H1 (cell line): ENCODE data around the gene PHRF1. TPM values are rescaled to one million over a fixed set of nuclear protein-coding genes. Genes with fewer than 3 reads are reported as not detected.

Source experiments
- CTCF ChIA-PET: fragments of 300-600 bp; sonication (Branson Sonifier 250); formaldehyde crosslinking; loops from one replicate; lab custom pipeline; 2021; ENCODE audit not compliant: partially characterized antibody; lab: Charles Lee
- POLR2A ChIA-PET: fragments of 300-600 bp; sonication (Branson Sonifier 250); formaldehyde crosslinking; loops from one replicate; lab custom pipeline; 2021; ENCODE audit warnings: inconsistent platforms; ENCODE audit not compliant: partially characterized antibody; lab: Charles Lee
- DNase-seq, 2 experiments: peaks; one replicate each; pipeline versions ENCODE4 v3.0.0 to v3.0.0-alpha.2; 2010 to 2022; ENCODE audit warnings: low spot score in 2 of 2, low read depth in 1 of 2, mixed read lengths in 1 of 2
- FAIRE-seq: peaks from 2 replicates; lab custom pipeline; 2011; peaks lifted over from hg19 to GRCh38; lab: Jason Lieb, UNC
- H2AFZ ChIP-seq: 2 replicates; pipeline ENCODE4 v1.8.1; 2012; ENCODE audit warnings: low read length, inconsistent platforms
- H2AK5ac ChIP-seq: 2 replicates; pipeline ENCODE4 v1.6.1; 2013; ENCODE audit warnings: low read depth, low read length
- H2BK120ac ChIP-seq: replicated peaks from 2 replicates; pipeline ENCODE3; 2013; ENCODE audit warnings: low read depth, low read length, inconsistent platforms
- H2BK12ac ChIP-seq: 2 replicates; pipeline ENCODE4 v1.6.1; 2013; ENCODE audit warnings: low read depth, low read length
- H2BK15ac ChIP-seq: 2 replicates; pipeline ENCODE4 v1.6.1; 2013; ENCODE audit warnings: low read length
- H2BK20ac ChIP-seq: 2 replicates; pipeline ENCODE4 v1.6.1; 2013; ENCODE audit warnings: low read length
- H2BK5ac ChIP-seq: 2 replicates; pipeline ENCODE4 v1.6.1; 2013; ENCODE audit warnings: low read depth, low read length
- H3K14ac ChIP-seq: 2 replicates; pipeline ENCODE4 v1.6.1; 2013; ENCODE audit warnings: inconsistent platforms; ENCODE audit not compliant: insufficient read length
- H3K18ac ChIP-seq: 2 replicates; pipeline ENCODE4 v1.6.1; 2013; ENCODE audit warnings: low read length; ENCODE audit errors: extremely low read depth
- H3K23ac ChIP-seq: 2 replicates; pipeline ENCODE4 v1.6.1; 2013; ENCODE audit warnings: inconsistent platforms; ENCODE audit not compliant: insufficient read length
- H3K23me2 ChIP-seq: 2 replicates; pipeline ENCODE4 v1.6.1; 2013; ENCODE audit warnings: low read depth, low read length
- H3K27ac ChIP-seq: 2 replicates; pipeline ENCODE4 v1.6.1; 2011; ENCODE audit warnings: low read depth, low read length, inconsistent platforms
- H3K27me3 ChIP-seq, 4 experiments: replicated peaks in 1 of 4; 1 replicate in 1 of 4; 2 replicates in 3 of 4; pipeline versions ENCODE4 v1.6.1 to v1.8.1; 2011 to 2013; ENCODE audit warnings: low read length in 3 of 4, mild to moderate bottlenecking in 3 of 4, inconsistent platforms in 2 of 4, mixed read lengths in 2 of 4, moderate library complexity in 1 of 4; ENCODE audit not compliant: control insufficient read depth in 3 of 4, insufficient read depth in 3 of 4; ENCODE audit errors: extremely low read depth in 1 of 4
- H3K36me3 ChIP-seq, 4 experiments: 2 replicates each; pipeline versions ENCODE4 v1.6.1 to v1.8.1; 2011 to 2013; ENCODE audit warnings: mild to moderate bottlenecking in 4 of 4, low read length in 3 of 4, moderate library complexity in 2 of 4, control low read depth in 1 of 4, inconsistent platforms in 1 of 4; ENCODE audit not compliant: insufficient read depth in 4 of 4, control insufficient read depth in 2 of 4
- H3K4ac ChIP-seq: replicated peaks from 2 replicates; pipeline ENCODE3; 2013; ENCODE audit warnings: low read length, low read depth, mixed read lengths, inconsistent platforms; ENCODE audit not compliant: insufficient read length
- H3K4me1 ChIP-seq, 4 experiments: replicated peaks in 1 of 4; 1 replicate in 1 of 4; 2 replicates in 3 of 4; pipeline versions ENCODE4 v1.6.1 to v1.8.1; 2011 to 2013; ENCODE audit warnings: low read length in 3 of 4, inconsistent platforms in 2 of 4, mixed read lengths in 1 of 4; ENCODE audit not compliant: insufficient read depth in 4 of 4, control insufficient read depth in 3 of 4
- H3K4me2 ChIP-seq, 2 experiments: 2 replicates each; pipeline versions ENCODE4 v1.6.1 to v1.8.1; 2011 to 2013; ENCODE audit warnings: low read depth in 2 of 2, low read length in 2 of 2, control low read depth in 1 of 2, inconsistent platforms in 1 of 2, mild to moderate bottlenecking in 1 of 2; ENCODE audit not compliant: insufficient read depth in 1 of 2
- H3K4me3 ChIP-seq, 4 experiments: fragments of 200-600, 300-600 bp in 1 of 4; sonication (generic), shearing (Covaris generic), sonication (Bioruptor Twin) in 1 of 4; 2 replicates each; pipeline versions ENCODE4 v1.5.1 to v1.8.1; 2011 to 2016; ENCODE audit warnings: low read length in 4 of 4, low read depth in 3 of 4, control low read depth in 2 of 4, inconsistent platforms in 2 of 4, mild to moderate bottlenecking in 2 of 4, mixed read lengths in 1 of 4, moderate library complexity in 1 of 4; ENCODE audit not compliant: insufficient read depth in 2 of 4; ENCODE audit errors: extremely low read depth in 1 of 4
- H3K56ac ChIP-seq: replicated peaks from 2 replicates; pipeline ENCODE3; 2013; ENCODE audit warnings: low read depth, mild to moderate bottlenecking, mixed read lengths, low read length, inconsistent platforms; ENCODE audit not compliant: insufficient read length
- H3K79me1 ChIP-seq: 2 replicates; pipeline ENCODE4 v1.6.1; 2013; ENCODE audit warnings: low read depth, low read length, control low read depth
- H3K79me2 ChIP-seq, 2 experiments: 2 replicates each; pipeline versions ENCODE4 v1.6.1 to v1.8.1; 2012 to 2013; ENCODE audit warnings: low read length in 2 of 2, mild to moderate bottlenecking in 2 of 2, inconsistent platforms in 1 of 2; ENCODE audit not compliant: insufficient read depth in 2 of 2, control insufficient read depth in 1 of 2
- H3K9ac ChIP-seq, 4 experiments: replicated peaks in 1 of 4; 1 replicate in 1 of 4; 2 replicates in 3 of 4; pipeline versions ENCODE4 v1.6.1 to v1.8.1; 2011 to 2013; ENCODE audit warnings: low read depth in 3 of 4, low read length in 3 of 4, control low read depth in 2 of 4, mild to moderate bottlenecking in 2 of 4, moderate library complexity in 2 of 4, inconsistent platforms in 1 of 4; ENCODE audit errors: extremely low read depth in 1 of 4
- H3K9me3 ChIP-seq, 2 experiments: 2 replicates each; pipeline versions ENCODE4 v1.6.1 to v1.8.1; 2012 to 2013; ENCODE audit warnings: mild to moderate bottlenecking in 2 of 2, moderate library complexity in 2 of 2, control low read depth in 1 of 2, inconsistent platforms in 1 of 2, low read depth in 1 of 2, low read length in 1 of 2, mixed read lengths in 1 of 2; ENCODE audit not compliant: insufficient read depth in 2 of 2
- H4K20me1 ChIP-seq, 2 experiments: replicated peaks in 1 of 2; 2 replicates each; pipeline versions ENCODE3 to v1.8.1; 2011 to 2013; ENCODE audit warnings: inconsistent platforms in 2 of 2, low read length in 2 of 2, mild to moderate bottlenecking in 1 of 2; ENCODE audit not compliant: insufficient read depth in 2 of 2, control insufficient read depth in 1 of 2
- H4K5ac ChIP-seq: 2 replicates; pipeline ENCODE4 v1.6.1; 2013; ENCODE audit warnings: low read length, low read depth, mixed read lengths, inconsistent platforms; ENCODE audit not compliant: insufficient read length
- H4K8ac ChIP-seq: 2 replicates; pipeline ENCODE4 v1.8.0; 2013; ENCODE audit warnings: mild to moderate bottlenecking, moderate library complexity, low read length, inconsistent platforms; ENCODE audit not compliant: insufficient read depth; ENCODE audit errors: extremely low read depth
- H4K91ac ChIP-seq: replicated peaks from 2 replicates; pipeline ENCODE3; 2013; ENCODE audit warnings: low read length, mixed read lengths, inconsistent platforms; ENCODE audit not compliant: insufficient read length
- BACH1 ChIP-seq: IDR thresholded peaks from 2 replicates; pipeline ENCODE4 v1.6.1; 2012; ENCODE audit warnings: low read length, improper control_type of control experiment
- HDAC2 ChIP-seq, 2 experiments: fragments of 300-600 bp in 1 of 2; sonication (generic) in 1 of 2; IDR thresholded peaks; 2 replicates each; pipeline ENCODE4 v1.6.1; 2011 to 2012; ENCODE audit warnings: low read depth in 2 of 2, low read length in 2 of 2, mild to moderate bottlenecking in 2 of 2, moderate library complexity in 2 of 2, borderline replicate concordance in 1 of 2, inconsistent platforms in 1 of 2
- WGBS, 2 experiments: shearing (Covaris generic) in 1 of 2; methylation state at CpG; one replicate each; pipeline versions ENCODE4 v1.1.6 to v1.1.7; 2013 to 2015; ENCODE audit warnings: low lambda C conversion rate in 2 of 2, mixed read lengths in 2 of 2, inconsistent platforms in 1 of 2, low coverage in 1 of 2, missing lambda C conversion rate in 1 of 2; ENCODE audit not compliant: insufficient replicate concordance in 2 of 2, insufficient coverage in 1 of 2, insufficient read length in 1 of 2; ENCODE audit errors: extremely low coverage in 1 of 2, missing lambda C conversion rate in 1 of 2; 5-methylcytosine and 5-hydroxymethylcytosine counted together
- polyA plus RNA-seq, 7 experiments: library from polyadenylated mRNA; depleted of rRNA in 3 of 7; stranded (reverse) in 5 of 7; unstranded in 2 of 7; fragments of >200 nt in 5 of 7; fragments of 200-250 nt in 2 of 7; gene quantifications; 1 replicate in 5 of 7; 2 replicates in 1 of 7; 4 replicates in 1 of 7; pipeline versions ENCODE4 v1.2.1 to v1.2.3, GENCODE V29; 2011 to 2013; ENCODE audit warnings: missing spikeins in 2 of 7, mixed read lengths in 2 of 7
- total RNA-seq: library from RNA; stranded (reverse); fragmentation: NEBNext Ultra II Directional; extraction: Animal tissue kit (Norgen Biotek cat#: 25700); gene quantifications from 2 replicates; pipeline ENCODE4 v1.2.1, GENCODE V29; 2021

The PHRF1 gene
- total and polyA plus RNA-seq, 2 of the 8 experiments (the other 6 are each of a cell fraction or from before 2014, with no cell fraction given): 13.4 to 37.3 TPM

DNA sequence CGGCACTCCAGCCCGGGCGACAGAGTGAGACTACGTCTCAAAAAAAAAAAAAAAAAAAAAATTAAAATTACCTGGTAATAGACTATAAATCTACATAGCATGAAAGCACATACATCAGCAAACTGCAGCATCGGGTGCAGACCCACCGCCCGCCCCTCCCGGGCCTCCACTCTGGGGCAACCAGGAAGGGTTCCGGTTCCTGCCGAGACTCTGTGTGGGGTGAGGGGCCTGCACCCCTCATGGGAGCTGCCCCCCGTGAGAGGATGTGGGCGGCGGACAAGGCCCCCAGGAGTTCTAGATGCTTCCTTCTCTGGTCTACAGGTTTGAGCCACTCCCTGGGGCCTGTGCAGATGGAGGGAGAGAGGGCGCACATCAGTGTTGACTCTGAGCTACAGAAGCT is 69.9 kb downstream of the PHRF1 start:
- peaks cover 0 to 6% (median 3%) of the 10 kb centered on the region in 4 experiments; a peak in 4 of 8 replicates for H3K36me3 ChIP-seq
- no peak for FAIRE-seq
- H3K79me1 ChIP-seq: no peaks in the 10 kb centered on the region
- no peak overlapping the region for H3K4me3 ChIP-seq
- H3K4ac ChIP-seq: no peak overlapping the region
- H2BK5ac ChIP-seq: no peak overlapping the region
- no peaks in the 10 kb centered on the region; a peak in 1 of 7 replicates for H3K27me3 ChIP-seq
- no peak overlapping the region for H2BK120ac ChIP-seq
- no peak overlapping the region for H4K91ac ChIP-seq
- no peak overlapping the region for H2AFZ ChIP-seq
- no peak overlapping the region for H2AK5ac ChIP-seq
- H3K56ac ChIP-seq: no peak overlapping the region
- H3K27ac ChIP-seq: no peak overlapping the region
- H3K23me2 ChIP-seq: no peaks in the 10 kb centered on the region
- no peak overlapping the region for H3K14ac ChIP-seq
- no peak for DNase-seq
- H2BK12ac ChIP-seq: no peak overlapping the region
- no peak overlapping the region for H2BK20ac ChIP-seq
- no peaks in the 10 kb centered on the region for H3K79me2 ChIP-seq
- H3K9ac ChIP-seq: no peak overlapping the region
- 97% methylated on average over 9 of the region's 14 CpGs; no CpG with 5 or more reads in 1 of the 2 experiments for WGBS, 2 experiments
- H2BK15ac ChIP-seq: no peak overlapping the region
- ChIA-PET CTCF (interaction anchor here (0.6 to 1.5 kb wide), 5 partner anchors 9 to 89 kb away, joined by 3 read pairs; partner anchors contain the start of gene DRD4), POLR2A (interaction anchor here (0.7 to 4.2 kb wide), 6 partner anchors 10 to 132 kb away, joined by 3 to 19 read pairs (median 3); partner anchors contain the start of gene SCT)
- no peak overlapping the region for H4K8ac ChIP-seq
- H3K4me1 ChIP-seq: peaks cover 0 to under 1% (median 0%) of the 10 kb centered on the region in 4 experiments; a peak in 2 of 7 replicates
- no peak overlapping the region for H3K18ac ChIP-seq
- no peak overlapping the region for H3K4me2 ChIP-seq
- H4K20me1 ChIP-seq: peaks cover 0 to 4% of the 10 kb centered on the region in 2 experiments
- no peak overlapping the region for H4K5ac ChIP-seq
- no peaks in the 10 kb centered on the region; a peak in 1 of 4 replicates for H3K9me3 ChIP-seq
- H3K23ac ChIP-seq: no peak overlapping the region
- TF ChIP-seq BACH1: no peak
- TF ChIP-seq HDAC2 (IDR thresholded peaks at IDR 0.05; ENCODE audit: borderline replicate concordance in 1 of 2, low read depth in 2 of 2, low read length in 2 of 2): no peak
